Ishikawa (cell line): Measurements from ENCODE around the gene RIPOR3.

Source experiments
- EGR1 ChIP-seq: IDR thresholded peaks from 2 replicates; pipeline ENCODE4 v1.6.1; 2012
- TF ChIP-seq, protein P1 (sequence below): IDR thresholded peaks from 2 replicates; pipeline ENCODE4 v1.6.1; 2012

DNA sequence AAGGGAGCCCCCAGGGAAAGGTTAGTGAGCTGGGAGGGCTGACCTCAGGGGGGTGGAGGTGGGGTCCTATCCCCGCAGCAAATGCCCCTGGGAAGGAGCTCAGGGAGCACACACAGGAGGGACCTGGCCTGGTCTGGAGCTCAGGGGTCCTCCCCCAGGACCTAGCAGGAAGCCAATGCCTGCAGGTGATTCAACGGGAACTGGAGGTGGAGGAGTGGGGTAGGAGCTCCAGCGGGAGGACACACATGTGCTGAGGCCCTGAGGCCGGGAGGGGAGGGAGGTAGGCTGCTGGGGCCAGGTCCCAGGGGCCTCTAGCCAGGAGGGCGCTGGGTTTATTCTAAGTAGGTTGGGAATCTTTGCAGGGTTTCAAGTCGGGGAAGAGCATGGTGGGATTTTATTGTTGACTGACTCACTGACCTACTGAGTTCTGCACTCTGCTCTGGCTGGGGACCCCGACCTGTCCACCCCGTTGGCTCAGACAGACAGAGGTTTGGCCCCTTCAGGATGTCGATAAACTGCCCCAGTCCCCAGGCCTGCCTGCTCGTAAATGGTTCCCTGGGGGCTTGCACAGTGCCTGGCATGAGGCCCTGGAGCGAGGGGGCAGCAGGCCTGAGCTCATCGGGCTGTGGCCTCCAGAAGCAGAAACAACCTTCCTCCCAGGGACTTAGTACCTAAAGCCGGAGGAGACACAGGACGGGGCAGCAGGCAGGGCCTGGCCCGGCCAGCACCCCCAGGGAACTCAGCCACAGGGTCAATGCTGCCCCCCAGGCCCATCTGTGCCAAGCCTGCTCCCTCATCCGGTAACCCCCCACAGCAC lies 62.3 kb downstream of the RIPOR3 start:
- TF ChIP-seq, protein P1, sequence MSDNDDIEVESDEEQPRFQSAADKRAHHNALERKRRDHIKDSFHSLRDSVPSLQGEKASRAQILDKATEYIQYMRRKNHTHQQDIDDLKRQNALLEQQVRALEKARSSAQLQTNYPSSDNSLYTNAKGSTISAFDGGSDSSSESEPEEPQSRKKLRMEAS, result no peak
- no peak for TF ChIP-seq EGR1
